HPDE6-E6E7 (cell line): ENCODE measurements around the gene ESRRB.

Experiments
- DNase-seq: peaks from one replicate; pipeline ENCODE4 v3.0.0; 2011; ENCODE audit warnings: missing footprints; ENCODE audit errors: extremely low spot score

Gene ESRRB

GRCh38 chr14:76541594-76542219 lies 165.8 kb downstream of the ESRRB start:
- DNase-seq: no peak

GRCh38 chr14:76546426-76547221 lies 170.7 kb downstream of the ESRRB start:
- DNase-seq: no peak

GRCh38 chr14:76547831-76548230 lies 171.9 kb downstream of the ESRRB start:
- DNase-seq: no peak

GRCh38 chr14:76550534-76550933 lies 174.6 kb downstream of the ESRRB start:
- peak; percentile 99 for DNase-seq

- DNase-seq: no peak
Observed at GRCh38 chr14:76551116-76551515, 175.2 kb downstream of the ESRRB start.
